ENCODE data around the gene SYCE3. TPM values are rescaled to one million over a fixed set of nuclear protein-coding genes. Genes with fewer than 3 reads are reported as not detected.

SYCE3 gene
- total RNA-seq, 1 donor from 2014 or later = 0.76 TPM

DNA sequence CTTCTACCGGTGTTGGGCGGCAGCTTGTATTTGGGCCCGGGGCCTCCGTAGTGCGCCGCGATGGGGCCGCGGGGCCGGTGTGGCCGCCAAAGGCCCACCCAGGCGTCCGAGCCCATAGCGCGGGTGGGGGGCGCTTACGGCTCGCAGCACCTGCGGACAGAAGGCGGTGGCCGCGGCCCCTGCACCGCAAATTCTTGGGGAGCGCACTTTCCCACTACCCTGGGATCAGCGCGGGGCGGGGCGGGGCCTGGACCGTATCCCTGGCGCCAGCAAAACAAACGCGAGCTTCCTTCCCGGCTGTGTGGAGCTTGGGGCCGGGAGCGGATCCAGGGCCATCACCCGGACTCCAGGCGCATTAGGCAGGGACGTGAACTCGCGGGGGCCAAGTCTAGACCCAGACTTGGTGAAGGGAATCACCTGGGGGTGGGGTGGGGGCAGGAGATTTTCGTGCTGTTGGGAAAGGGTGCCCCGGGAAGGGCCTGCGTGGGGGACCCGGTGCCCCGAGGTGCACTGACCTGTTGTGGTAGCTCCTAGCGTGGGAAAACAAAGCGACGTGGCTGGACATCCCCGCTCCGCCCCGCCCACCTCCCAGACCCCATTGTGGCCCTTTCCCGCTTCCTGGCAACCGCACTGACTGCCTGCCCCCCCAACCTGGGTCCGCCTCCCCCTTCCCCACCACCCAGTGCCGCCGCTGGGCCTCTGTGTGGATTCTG, 30.6 kb downstream of the SYCE3 start:
- H3K27ac Mint-ChIP-seq = peak overlapping the region; percentile 9
- peaks cover 26% of the 10 kb centered on the region for H3K4me1 Mint-ChIP-seq
- no peaks in the 10 kb centered on the region for H3K36me3 Mint-ChIP-seq
- peaks cover 38% of the 10 kb centered on the region for H3K27me3 Mint-ChIP-seq (ENCODE audit: low read depth)
- TF ChIP-seq, protein P1, sequence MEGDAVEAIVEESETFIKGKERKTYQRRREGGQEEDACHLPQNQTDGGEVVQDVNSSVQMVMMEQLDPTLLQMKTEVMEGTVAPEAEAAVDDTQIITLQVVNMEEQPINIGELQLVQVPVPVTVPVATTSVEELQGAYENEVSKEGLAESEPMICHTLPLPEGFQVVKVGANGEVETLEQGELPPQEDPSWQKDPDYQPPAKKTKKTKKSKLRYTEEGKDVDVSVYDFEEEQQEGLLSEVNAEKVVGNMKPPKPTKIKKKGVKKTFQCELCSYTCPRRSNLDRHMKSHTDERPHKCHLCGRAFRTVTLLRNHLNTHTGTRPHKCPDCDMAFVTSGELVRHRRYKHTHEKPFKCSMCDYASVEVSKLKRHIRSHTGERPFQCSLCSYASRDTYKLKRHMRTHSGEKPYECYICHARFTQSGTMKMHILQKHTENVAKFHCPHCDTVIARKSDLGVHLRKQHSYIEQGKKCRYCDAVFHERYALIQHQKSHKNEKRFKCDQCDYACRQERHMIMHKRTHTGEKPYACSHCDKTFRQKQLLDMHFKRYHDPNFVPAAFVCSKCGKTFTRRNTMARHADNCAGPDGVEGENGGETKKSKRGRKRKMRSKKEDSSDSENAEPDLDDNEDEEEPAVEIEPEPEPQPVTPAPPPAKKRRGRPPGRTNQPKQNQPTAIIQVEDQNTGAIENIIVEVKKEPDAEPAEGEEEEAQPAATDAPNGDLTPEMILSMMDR (IDR thresholded peaks at IDR 0.05; ENCODE audit: unreplicated experiment) = no peak
- H3K4me3 Mint-ChIP-seq = peak overlapping the region; percentile 62
- no peaks in the 10 kb centered on the region for H3K9me3 Mint-ChIP-seq
- DNase-seq (ENCODE audit: low spot score in 2 of 2, unreplicated experiment in 2 of 2) = peak in 1 of 2 experiments; percentile 44

DNA sequence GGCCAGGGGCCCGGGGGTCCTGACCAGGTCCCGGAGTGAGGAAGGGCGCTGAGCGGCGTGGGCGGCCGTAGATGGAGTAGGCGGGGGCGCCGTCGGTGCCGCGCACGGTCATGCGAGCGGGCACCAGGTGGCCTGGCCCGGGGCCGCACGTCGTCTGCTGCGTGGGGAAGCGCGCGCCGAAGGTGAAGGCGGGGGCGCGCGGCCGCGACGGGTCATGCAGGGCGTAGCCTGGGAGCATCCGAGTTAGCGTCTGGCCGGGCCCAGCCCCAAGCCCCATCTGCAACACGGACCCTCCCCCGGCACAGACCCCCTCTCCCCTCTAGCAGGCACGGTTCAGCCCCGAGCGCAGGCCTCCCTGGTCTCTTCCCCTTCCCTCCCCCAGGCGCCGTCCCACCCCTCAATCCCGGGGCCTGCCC, 31.2 kb downstream of the SYCE3 start:
- Mint-ChIP-seq H3K27ac (no peak overlapping the region), H3K36me3 (no peaks in the 10 kb centered on the region), H3K4me1 (peaks cover 31% of the 10 kb centered on the region), H3K9me3 (no peaks in the 10 kb centered on the region), H3K27me3 (ENCODE audit: low read depth) (peaks cover 38% of the 10 kb centered on the region), H3K4me3 (peak overlapping the region; percentile 65)
- no peak for DNase-seq (ENCODE audit: low spot score in 2 of 2, unreplicated experiment in 2 of 2)
- TF ChIP-seq, protein P1 (IDR thresholded peaks at IDR 0.05; ENCODE audit: unreplicated experiment) = no peak

DNA sequence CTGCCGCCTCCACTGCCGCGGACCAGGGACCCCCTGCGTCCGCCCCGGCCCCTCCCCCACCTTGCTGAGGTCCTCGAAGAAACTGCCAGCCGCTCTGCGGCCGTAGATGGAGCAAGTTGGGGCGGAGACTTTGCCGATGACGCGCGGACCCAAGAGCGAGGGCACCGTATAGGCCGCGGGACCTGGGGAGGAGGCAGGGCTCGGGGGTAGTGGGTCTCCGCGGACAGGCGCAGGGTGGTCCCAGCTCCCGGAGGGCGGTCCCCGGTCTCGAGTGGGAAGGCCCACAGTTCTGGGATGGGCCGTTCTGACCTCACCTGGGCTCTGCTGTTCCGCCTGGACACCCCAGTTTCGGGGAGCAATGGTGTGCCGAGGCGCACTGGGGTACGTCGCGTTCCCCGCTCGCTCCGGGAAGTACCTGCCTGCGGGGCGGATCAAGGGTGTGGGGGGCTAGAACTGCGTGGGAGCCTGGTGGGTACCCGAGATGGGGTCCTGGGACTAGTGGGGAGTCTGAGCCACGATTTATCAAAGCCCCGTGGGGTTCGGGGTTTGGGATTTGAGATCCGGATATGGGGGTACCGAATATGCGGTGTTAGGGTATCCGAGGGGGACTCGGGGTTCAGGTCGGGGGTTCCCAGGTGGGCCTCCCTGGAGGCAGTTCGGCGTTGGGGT, 31.7 kb downstream of the SYCE3 start:
- Mint-ChIP-seq H3K27me3 (ENCODE audit: low read depth) (peaks cover 38% of the 10 kb centered on the region), H3K9me3 (no peaks in the 10 kb centered on the region), H3K36me3 (no peaks in the 10 kb centered on the region), H3K27ac (peak overlapping the region; percentile 43), H3K4me3 (peak overlapping the region; percentile 65), H3K4me1 (peaks cover 31% of the 10 kb centered on the region)
- DNase-seq (ENCODE audit: low spot score in 2 of 2, unreplicated experiment in 2 of 2) = peak in 1 of 2 experiments; percentile 39
- TF ChIP-seq, protein P1 (IDR thresholded peaks at IDR 0.05; ENCODE audit: unreplicated experiment) = no peak

DNA sequence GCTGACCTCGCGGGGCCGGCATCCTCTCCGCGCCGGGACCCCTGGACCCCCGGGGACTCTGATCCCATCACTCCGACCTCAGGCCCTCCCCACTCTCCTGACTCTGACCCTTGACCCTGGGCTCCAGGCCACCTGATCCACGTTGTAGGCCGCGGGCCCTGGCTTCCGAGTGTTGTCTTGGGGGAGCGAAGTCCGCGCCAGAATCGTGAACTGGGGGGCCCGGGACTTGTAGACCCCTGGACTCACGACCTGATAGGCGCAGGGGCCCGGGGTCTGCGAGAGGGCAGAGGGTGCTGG, 32.2 kb downstream of the SYCE3 start:
- Mint-ChIP-seq H3K27ac (no peak overlapping the region), H3K4me3 (peak overlapping the region; percentile 51), H3K4me1 (peaks cover 31% of the 10 kb centered on the region), H3K27me3 (ENCODE audit: low read depth) (peaks cover 38% of the 10 kb centered on the region), H3K9me3 (no peaks in the 10 kb centered on the region), H3K36me3 (no peaks in the 10 kb centered on the region)
- no peak for DNase-seq (ENCODE audit: low spot score in 2 of 2, unreplicated experiment in 2 of 2)
- TF ChIP-seq, protein P1 (IDR thresholded peaks at IDR 0.05; ENCODE audit: unreplicated experiment) = no peak

DNA sequence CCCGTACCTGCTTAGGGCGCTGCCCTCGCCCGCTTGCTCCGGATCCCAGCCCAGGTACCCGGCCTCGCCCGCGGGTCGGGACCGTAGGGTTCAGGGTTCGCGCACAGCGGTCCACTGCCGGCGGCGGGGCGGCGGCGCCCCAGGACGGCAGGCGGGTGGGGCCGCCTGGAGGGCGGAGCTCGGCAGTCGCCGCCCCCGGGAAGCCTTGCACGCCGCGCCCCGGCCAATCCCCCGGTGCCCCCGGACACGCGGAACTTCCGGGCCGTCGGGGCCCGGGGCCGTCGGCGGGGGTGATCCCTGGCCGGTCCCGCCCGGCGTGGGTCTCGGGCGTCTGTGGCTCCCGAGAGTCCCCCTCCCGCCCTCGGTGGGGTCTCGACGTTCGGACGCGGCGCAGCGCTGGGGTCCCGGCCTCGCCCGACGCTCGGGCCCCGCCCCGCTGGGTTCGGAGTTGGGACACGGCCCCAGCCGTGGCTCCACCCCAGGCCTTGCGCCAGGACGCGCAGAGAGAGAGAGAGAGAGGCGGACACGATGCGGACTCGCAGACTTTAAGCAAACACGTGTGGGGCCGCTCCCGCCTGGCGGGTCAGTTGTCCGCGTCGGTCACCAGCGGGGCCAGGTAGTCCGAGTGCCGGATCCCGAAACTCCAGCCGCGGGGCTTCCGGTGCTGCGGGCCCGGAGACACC, 32.7 kb downstream of the SYCE3 start, which contains the start of gene TYMP:
TSS of gene TYMP (minus strand) at position 116 of the 683 bp plus-strand sequence. CDS start 303 bp downstream, outside the sequence.
- Mint-ChIP-seq H3K36me3 (no peaks in the 10 kb centered on the region), H3K27ac (no peak within 1 kb of the TSS), H3K4me1 (peaks cover 31% of the 10 kb centered on the region), H3K9me3 (no peaks in the 10 kb centered on the region), H3K4me3 (peak within 1 kb of the TSS; percentile 65), H3K27me3 (ENCODE audit: low read depth) (peaks cover 38% of the 10 kb centered on the region)
- peak in 1 of 2 experiments; percentile 27 for DNase-seq (ENCODE audit: low spot score in 2 of 2, unreplicated experiment in 2 of 2)
- TF ChIP-seq, protein P1 (IDR thresholded peaks at IDR 0.05; ENCODE audit: unreplicated experiment) = no peak
